ENCODE data around the gene LYL1.

LYL1 gene

GRCh38 chr19:13057744-13058143, 44.9 kb downstream of the LYL1 start:
- H3K4me1 ChIP-seq (ENCODE audit: insufficient read depth, low read length) = peaks cover 45% of the 10 kb centered on the region
- H3K36me3 ChIP-seq (ENCODE audit: insufficient read depth, low read length) = no peaks in the 10 kb centered on the region
- H3K9ac ChIP-seq (ENCODE audit: low read depth, low read length) = no peak overlapping the region

GRCh38 chr19:13057147-13057572, 45.5 kb downstream of the LYL1 start:
- no peaks in the 10 kb centered on the region for H3K9me3 ChIP-seq (ENCODE audit: control insufficient read depth, insufficient read depth, low read length)
- no peaks in the 10 kb centered on the region for H3K36me3 ChIP-seq (ENCODE audit: insufficient read depth, low read length)
- H3K4me1 ChIP-seq (ENCODE audit: insufficient read depth, low read length) = peaks cover 49% of the 10 kb centered on the region
- H3K9ac ChIP-seq (ENCODE audit: low read depth, low read length) = no peak overlapping the region

More at GRCh38 chr19:13057744-13058143, 44.9 kb downstream of the LYL1 start:
- no peaks in the 10 kb centered on the region for H3K9me3 ChIP-seq (ENCODE audit: control insufficient read depth, insufficient read depth, low read length)

GRCh38 chr19:13056052-13056660, 46.5 kb downstream of the LYL1 start:
- H3K36me3 ChIP-seq (ENCODE audit: insufficient read depth, low read length) = no peaks in the 10 kb centered on the region
- peak overlapping the region; percentile 42 for H3K9ac ChIP-seq (ENCODE audit: low read depth, low read length)
- H3K4me1 ChIP-seq (ENCODE audit: insufficient read depth, low read length) = peaks cover 55% of the 10 kb centered on the region
- H3K9me3 ChIP-seq (ENCODE audit: control insufficient read depth, insufficient read depth, low read length) = no peaks in the 10 kb centered on the region

DNA sequence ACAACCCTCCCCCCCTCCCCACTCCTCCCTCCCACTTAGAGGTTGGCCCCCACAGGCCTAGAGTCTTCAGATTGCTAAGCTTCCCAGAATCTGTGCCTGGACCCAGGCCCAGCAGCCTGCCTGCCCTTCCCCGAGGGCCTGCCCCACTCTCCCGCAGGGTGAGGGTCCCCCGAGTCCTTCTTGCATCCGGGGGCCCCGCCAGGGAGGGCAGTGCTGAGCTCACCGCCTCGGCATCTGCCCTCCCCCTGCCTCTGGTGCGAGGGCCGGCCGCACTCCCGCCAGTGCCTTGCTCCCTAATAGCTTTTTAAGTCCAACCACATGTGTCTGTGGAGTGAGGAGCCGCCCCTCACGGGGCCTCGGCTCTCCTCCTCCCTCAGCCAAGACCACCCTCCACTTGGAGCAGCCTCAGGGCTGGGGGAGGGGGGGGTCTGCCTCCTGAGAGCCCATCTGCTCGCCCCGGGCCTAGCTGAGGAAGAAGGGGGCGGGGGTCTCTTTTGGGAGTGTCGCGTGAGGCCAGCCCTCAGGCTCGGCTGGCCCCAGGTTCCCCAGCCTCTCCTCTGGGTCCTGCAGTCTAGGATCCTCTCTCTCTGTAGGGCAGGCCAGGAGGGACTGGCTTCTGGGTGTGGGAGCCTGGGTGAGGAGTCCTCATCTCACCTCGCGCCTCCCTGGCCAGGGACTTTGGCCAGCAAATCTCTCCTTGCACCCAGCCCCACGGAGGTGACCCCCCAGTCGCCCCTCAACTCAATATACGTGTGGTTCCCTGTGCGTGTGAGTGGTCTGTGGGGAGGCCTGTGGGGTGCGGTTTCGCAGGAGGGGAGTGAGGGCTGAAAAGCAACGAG, 47.2 kb downstream of the LYL1 start:
- Histone ChIP-seq H3K36me3 (ENCODE audit: insufficient read depth, low read length) (no peaks in the 10 kb centered on the region), H3K9me3 (ENCODE audit: control insufficient read depth, insufficient read depth, low read length) (no peaks in the 10 kb centered on the region), H3K4me1 (ENCODE audit: insufficient read depth, low read length) (peaks cover 56% of the 10 kb centered on the region), H3K9ac (ENCODE audit: low read depth, low read length) (peak overlapping the region; percentile 42)

DNA sequence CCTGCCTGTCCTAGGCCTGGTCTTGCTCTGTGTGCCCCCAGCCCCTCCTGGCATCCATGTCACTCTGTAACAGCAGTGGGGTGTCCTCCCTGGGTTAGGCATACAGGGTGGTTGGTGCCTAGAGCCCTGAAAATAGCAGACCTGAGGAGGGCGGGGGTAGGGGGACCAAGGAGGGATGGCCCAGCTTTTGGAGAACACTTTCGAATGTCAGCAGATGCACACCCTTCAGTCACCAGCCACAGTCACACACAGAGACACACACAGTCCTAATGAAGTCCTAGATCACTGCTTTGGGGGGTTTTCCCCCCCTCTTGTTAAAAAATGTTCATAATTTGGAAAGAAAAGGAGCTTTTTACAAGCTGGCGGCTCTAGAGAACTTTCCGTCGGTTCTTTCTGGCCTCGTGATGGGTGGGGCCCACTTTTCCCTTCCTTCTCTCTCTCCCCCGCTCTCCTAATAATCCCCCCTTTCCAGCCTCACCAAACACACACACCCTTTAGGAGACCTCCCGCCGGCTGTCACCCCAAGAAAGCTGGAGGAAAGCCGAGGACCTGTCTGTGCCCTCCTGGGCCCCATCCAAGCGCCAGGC, 47.9 kb downstream of the LYL1 start:
- Histone ChIP-seq H3K36me3 (ENCODE audit: insufficient read depth, low read length) (no peaks in the 10 kb centered on the region), H3K4me1 (ENCODE audit: insufficient read depth, low read length) (peaks cover 54% of the 10 kb centered on the region), H3K9ac (ENCODE audit: low read depth, low read length) (no peak overlapping the region), H3K9me3 (ENCODE audit: control insufficient read depth, insufficient read depth, low read length) (no peaks in the 10 kb centered on the region)

DNA sequence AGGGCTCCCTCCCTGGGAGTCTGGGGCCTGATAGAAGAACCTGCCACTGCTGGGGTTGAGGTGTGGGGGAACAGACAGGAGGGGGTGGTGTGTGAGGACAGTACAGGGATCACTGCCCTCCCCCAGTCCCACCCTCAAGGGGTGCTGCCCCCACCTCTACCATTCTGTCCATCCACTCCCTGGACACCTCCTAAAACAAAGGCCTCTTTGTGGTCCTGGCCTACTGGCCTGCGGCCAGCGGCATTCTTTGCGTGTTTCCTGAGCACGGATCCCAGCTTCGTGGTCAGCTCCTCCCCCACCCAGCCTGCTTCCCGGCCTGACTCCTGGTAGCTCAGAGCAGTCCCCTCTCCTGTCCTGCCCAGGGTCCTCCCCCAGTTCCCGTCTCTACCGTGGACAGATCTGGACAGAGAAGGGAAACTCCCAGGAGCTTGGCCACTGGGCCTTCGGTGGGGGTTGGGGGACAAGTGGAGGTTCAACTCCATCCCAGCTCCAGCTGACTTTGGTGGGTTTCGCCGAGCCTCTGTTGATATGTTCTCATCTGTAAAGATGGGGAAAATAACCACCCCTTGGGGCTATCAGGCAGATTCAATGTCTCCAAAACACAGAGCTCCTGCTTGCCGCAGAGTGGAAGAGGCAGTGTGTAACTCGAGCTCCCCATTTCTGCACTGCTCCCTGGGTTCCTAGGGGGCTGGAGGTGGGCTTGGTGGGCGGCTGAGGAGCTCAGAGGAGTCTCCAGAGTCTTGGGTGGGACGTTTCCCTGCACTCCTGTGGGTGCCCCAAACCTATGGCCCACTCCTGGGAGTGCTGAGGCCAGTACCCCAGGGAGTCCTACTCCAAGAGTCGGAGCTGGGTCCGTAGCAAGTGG, 48.7 kb downstream of the LYL1 start:
- Histone ChIP-seq H3K9me3 (ENCODE audit: control insufficient read depth, insufficient read depth, low read length) (no peaks in the 10 kb centered on the region), H3K36me3 (ENCODE audit: insufficient read depth, low read length) (no peaks in the 10 kb centered on the region), H3K4me1 (ENCODE audit: insufficient read depth, low read length) (peaks cover 50% of the 10 kb centered on the region), H3K9ac (ENCODE audit: low read depth, low read length) (no peak overlapping the region)

DNA sequence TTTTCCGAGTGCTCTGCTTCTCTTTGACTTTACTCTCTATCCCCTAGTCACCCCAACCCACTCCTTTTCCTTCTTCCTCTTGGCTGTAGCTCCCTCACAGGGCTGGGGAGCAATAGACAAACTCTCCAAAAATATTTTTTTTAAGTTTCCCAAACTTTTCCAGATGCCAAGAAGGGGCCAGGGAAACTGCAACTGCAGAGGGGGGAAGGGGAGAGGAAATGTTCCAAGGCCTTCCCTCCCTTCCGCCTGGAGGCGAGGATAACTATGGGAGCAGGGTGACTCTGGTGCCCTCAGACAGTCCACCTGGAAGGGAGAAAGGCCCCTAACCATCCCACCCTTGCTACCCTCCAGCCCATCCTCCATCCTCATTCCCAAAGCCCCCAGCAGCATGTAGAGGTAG, 49.4 kb downstream of the LYL1 start:
- H3K9ac ChIP-seq (ENCODE audit: low read depth, low read length) = no peak overlapping the region
- H3K4me1 ChIP-seq (ENCODE audit: insufficient read depth, low read length) = peaks cover 50% of the 10 kb centered on the region
- H3K36me3 ChIP-seq (ENCODE audit: insufficient read depth, low read length) = no peaks in the 10 kb centered on the region
- no peaks in the 10 kb centered on the region for H3K9me3 ChIP-seq (ENCODE audit: control insufficient read depth, insufficient read depth, low read length)

DNA sequence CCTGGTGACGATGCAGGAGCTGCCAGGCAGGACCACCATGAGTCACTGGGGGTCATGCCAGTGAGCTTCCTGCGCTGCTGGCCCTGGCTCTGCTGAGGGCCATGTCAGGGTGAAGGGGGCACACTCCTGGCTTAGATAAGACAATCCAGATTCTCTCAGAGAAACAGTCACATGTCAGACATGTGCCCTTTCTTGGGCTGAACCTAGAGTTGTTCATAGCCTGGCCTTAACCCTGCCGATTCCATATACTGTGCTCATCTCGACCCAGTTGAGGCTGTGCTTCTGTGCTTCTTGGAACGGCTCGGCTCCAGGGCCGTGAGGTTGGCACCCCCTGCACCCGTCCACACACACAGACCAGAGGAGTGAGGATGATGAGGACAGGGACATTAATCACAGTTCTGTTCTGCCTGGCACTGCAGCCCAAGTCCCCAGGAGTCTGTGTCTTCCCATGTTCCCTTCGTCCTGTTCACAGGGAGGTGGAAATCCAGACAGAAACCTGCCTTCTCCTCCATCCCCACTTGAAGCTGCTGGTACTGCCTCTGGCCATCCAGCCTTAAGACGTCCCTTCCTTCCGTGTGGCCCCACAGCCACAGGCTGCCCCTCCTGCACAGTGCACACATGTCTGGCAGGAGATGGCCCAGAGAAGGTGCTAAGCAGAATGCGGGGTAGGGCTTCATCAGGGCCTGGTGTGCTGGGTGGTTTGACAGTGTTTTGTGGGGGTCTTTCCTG, 50.0 kb downstream of the LYL1 start:
- Histone ChIP-seq H3K36me3 (ENCODE audit: insufficient read depth, low read length) (no peaks in the 10 kb centered on the region), H3K9me3 (ENCODE audit: control insufficient read depth, insufficient read depth, low read length) (no peaks in the 10 kb centered on the region), H3K4me1 (ENCODE audit: insufficient read depth, low read length) (peaks cover 50% of the 10 kb centered on the region), H3K9ac (ENCODE audit: low read depth, low read length) (no peak overlapping the region)

GRCh38 chr19:13051557-13052165, 51.0 kb downstream of the LYL1 start:
- Histone ChIP-seq H3K9ac (ENCODE audit: low read depth, low read length) (peak overlapping the region; percentile 12; the same call in 1 of the 2 replicates), H3K36me3 (ENCODE audit: insufficient read depth, low read length) (no peaks in the 10 kb centered on the region), H3K4me1 (ENCODE audit: insufficient read depth, low read length) (peaks cover 43% of the 10 kb centered on the region), H3K9me3 (ENCODE audit: control insufficient read depth, insufficient read depth, low read length) (no peaks in the 10 kb centered on the region)

DNA sequence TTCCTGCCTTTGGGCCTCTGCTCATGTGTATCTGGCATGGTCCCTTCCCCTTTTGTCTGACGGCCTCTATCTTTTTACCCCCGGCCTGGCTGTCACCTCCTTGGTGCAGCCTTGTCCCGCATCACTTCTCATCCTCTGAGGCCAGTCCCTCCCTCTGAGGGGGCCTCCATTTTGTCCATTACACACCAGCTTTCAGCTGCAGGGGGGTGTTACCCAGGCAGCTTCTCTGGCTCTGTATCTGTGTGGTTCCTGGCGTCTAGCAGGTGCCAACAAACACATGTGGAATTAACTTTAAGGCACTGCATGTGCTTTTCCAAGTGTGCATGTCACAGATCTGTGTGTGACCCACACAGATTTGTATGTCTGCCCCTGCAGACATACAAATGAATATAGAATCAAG, 52.4 kb downstream of the LYL1 start:
- Histone ChIP-seq H3K4me1 (ENCODE audit: insufficient read depth, low read length) (peaks cover 34% of the 10 kb centered on the region), H3K9me3 (ENCODE audit: control insufficient read depth, insufficient read depth, low read length) (no peaks in the 10 kb centered on the region), H3K9ac (ENCODE audit: low read depth, low read length) (no peak overlapping the region), H3K36me3 (ENCODE audit: insufficient read depth, low read length) (no peaks in the 10 kb centered on the region)

Data from ES-I3 (cell line).